Measurements from ENCODE around the gene ZNF385B.

The ZNF385B gene

DNA sequence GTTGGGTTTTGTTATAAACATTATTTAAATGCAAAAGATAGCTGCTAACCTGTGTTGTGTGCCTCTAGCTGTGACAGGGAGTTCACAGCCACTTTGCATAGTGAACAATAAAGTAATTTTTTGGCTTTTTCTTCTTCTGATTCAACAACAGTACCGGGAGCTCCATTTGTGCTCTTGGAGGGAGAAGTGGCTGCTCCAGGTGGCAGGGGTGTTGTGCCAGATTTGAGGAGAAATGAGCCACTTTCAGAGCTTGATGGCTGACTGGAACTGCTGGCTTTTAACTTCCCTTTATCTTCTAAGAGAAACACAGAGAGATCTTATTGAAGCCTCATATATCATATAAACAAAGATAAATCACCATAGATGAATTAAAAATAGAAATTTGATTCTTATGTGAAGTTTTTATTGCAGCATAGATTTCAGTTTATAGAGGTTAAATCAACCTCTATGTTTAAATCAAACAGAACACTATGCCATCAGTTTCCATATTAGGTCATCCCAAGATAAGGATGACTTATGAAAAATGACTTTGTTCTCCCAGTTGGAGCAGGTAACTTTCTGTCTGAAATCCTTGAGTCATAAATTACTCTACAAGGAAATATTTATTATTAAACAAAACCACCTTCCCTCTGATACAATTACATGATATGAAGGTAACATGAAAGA lies 414.8 kb downstream of the ZNF385B start:
- DNase-seq, result no peak

DNA sequence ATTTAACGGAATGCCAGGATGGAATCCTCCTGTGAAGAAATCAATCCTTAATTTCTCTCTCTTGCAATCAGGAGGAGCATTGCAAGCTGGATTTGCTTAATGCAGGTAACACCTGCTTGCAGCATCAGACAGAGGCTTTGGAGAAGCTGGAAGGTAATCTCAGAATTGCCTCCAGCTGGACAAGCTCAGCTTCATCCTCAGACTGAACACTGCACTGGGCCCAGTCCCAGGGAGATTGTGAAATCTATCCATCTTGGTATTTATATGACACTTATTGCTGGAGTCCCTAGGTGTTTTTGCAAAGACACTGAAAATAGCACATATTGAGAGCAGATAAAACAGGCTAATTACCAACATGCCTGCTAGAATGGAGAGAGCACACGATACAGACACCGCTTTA lies 417.4 kb downstream of the ZNF385B start:
- DNase-seq, result no peak

DNA sequence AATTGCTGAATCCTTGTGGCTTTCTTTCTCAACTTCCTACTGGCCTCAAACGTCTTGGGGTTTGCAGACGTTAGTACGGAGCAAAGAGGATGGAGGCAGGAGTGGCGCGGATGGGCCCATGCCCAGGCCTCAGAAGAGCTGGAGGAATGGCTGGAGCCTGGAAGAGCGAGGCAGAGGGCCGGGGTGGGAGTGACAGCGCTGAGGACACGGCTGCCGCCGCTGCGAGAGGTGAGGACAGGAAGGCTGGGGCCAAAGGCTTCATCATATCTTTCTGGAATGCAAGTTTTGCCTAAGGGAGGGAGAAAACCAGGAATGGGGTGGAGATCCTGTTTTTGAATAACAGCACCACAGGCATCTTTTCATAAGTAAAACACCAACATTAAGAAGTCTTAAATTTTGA lies 418.2 kb downstream of the ZNF385B start:
- DNase-seq, result no peak

DNA sequence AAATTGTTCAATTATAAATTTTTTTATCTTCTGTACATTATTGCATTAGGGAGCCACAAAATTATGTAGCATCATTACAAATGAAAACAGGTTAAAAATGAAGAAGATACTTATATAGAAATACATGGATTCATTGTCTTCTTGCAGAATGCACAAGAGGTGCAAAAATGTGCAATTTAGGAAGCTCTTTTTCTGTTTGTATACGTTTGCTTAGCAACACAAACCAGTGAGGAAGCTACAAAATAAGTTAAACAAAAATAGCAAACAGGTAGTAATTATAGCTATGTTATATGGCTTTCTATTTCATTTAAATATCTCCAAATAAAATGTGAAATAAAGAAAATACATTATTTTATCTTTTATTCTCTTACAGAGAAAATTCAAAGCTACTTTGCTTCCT lies 419.2 kb downstream of the ZNF385B start:
- no peak for DNase-seq

DNA sequence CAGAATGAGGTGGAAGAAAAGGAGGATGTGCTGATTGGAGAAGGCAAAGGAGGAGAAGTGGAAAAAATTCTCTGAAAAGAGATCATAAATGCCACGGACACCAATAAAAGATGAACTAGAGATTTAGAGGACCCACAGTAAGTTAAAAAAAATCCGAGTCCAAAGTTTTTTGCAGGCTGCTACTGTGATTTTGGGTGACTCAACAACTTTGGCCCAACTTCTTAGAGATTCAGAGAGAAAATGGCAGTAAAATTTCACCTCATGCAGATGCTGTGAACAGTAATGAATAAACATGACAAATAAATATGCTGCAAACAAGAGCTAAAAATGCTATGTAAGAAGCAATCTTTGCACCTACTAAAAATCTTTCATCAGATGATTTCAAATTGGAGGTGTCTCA lies 419.9 kb downstream of the ZNF385B start:
- no peak for DNase-seq

DNA sequence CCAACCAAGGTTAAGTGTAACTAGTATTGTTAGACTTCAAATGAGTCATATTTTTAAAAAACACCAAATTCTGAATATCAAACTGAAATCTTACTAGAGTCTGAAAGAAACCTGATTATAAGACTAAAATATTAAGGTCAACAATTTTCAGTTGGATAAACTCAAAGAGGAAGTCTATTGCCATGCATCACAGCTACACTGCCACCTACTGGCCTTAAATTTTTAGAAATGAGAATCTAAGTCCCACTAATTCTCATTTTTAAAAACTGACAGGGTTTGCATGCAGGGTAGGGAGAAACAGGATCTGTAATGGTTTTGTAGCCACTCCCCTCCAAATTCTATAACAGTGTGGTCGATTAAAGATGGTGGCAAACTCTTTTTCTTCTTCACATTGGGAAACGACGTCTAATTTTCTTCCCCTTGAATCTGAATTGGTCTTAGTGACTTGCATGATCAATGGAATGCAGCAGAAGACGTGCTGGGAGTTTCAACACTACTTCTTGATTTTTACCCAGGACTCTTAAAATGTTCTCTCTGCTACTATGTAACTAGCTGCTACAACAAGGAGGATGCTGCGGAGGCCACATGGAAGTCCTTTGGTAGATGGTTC lies 420.7 kb downstream of the ZNF385B start:
- DNase-seq, result peak in 1 of 51 donors; percentile 33

DNA sequence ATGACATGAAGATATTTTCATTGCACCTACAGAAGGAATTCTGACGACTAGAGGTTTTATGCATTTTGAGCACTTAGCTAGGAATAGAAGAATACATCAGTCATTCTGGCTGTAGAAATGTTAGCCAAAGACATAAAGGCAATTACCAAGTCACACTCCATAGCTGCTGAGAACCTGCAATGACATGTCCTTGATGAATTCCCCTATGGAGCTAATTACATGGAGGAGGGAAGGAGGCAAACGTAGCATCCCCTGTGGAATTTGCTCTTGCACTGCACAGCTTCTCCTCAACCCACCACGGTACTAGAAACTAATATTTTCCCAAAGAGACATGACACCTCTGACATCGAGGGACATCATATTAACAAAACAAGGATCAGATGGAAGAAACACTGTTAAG lies 422.8 kb downstream of the ZNF385B start:
- no peak for DNase-seq

DNA sequence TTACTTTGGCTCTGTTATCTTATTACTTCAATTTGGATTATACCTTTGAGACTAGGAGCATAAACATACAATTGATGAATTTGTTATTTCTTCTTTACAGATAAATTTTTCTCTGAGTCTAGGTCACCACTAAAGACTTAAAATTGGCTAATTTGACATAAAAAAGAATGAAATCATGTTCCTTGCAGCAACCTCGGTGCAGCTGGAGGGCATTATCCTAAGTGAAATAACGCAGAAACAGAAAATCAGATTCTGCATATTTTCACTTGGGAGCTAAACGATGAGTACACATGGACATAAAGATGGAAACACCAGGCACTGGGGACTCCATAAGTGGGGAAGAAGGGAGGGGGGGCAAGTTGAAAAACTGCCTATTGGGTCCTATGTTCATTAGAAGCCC lies 424.0 kb downstream of the ZNF385B start:
- DNase-seq, result no peak

DNA sequence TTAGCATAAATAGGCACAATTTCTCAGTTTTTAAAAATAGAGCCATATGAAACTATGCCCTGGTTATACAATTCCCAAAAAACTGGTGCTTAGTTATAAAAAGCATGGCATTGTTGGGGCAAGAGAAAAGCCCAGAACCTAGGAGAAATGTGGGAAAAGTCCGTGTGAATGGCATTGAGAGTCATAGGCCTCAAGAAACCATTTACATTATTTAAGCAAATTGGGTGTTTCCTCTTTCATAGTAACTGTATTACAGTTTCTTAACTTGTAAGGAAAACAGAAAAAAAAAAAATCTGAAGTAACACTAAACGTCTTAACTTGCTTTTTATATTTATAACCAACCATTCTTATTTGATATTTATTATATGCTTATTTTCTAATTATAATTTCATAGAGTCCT lies 425.8 kb downstream of the ZNF385B start:
- no peak for DNase-seq

DNA sequence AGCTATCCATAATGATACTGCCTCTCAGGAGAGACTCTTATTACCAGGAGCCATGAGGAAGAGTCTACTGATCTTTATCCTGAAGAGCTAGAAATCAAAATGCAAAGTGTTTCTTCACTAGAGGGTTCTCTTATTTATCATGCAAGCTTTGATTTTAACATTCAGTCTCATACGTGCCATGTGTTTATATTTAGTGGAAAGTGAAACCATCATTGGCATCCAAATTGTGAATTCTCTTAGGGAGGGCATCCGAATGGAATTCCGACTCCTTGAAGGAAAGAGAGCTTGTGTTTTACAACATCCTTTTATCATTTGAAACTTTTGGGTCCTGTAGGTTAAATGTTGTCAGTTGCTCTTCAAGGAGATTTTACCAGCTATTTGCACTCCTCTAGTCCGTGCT lies 426.4 kb downstream of the ZNF385B start:
- DNase-seq, result no peak

DNA sequence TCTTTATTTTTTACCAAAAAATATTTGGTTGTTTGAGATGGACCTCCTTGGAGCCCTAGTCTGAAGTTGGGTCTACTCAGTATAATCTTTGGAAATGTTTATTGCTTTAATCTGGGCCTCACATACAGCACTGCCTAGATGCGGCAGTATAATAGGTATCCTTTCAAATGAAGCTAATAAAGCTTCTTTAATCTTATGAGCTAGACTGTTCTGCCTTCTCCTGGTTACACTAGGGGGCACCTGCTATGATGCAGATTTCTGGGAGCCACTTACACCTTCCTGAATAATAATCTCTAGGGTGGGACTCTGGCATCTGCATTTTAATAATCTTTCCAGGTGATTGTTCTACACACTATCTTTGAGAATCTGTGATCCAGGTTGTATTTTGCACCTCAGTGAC lies 427.1 kb downstream of the ZNF385B start:
- DNase-seq, result no peak

DNA sequence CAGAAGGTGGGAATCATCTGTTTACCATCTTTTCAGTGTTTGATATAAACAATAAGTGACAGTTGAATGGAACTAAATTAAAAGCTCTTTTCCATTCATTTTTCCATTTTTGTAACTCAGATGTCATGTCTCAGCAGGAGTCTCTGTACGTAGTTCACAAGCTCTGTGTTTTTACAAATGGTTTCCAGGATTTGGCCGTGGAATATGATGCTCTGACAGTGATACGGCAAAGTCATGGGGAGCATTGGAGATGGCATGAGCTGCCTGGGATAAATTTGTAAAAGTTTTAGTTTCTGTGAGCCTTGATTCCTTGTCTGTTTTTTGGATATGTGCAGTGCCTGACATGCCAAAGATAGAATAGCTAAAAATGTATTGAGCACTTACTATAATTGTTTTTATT lies 428.7 kb downstream of the ZNF385B start:
- no peak for DNase-seq

DNA sequence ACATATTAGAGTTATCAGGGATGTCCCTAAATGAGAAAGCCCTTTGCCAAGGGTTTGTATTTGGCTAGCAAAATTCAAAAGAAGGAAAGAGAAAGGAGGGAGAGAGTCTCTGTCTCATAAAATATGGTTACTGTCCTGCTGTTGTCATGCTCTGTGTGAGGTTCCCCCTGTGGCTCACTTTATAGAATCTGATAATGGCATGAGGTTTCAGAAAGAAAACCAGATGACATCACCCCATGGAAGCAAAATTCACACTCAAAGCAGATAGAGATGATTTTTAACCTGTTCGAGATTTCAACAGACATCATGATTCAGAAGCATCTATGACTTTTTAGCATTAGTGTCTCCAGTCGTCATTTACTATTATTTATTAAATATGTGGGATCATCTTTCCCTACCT lies 431.8 kb downstream of the ZNF385B start:
- DNase-seq, result no peak

DNA sequence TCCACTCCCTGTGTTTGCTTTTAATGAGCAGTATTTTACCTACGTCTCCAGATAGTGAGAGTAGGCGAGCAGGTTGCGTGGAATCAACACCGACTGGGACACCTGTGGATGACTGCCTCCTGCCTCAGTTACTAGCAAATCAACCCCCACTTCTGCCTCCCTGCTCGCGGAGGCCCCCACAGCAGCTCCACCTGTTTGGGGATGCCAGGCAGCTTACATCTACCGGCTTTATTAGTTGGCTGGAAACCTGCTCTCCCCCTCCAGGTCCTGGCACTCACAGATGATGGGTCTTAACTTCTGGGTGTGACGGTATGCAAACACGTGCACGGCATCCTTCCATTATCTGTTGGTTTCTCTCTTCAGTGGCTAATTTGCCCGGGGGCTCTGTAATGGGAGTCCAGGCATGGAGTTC lies 432.3 kb downstream of the ZNF385B start:
- DNase-seq, result no peak

DNA sequence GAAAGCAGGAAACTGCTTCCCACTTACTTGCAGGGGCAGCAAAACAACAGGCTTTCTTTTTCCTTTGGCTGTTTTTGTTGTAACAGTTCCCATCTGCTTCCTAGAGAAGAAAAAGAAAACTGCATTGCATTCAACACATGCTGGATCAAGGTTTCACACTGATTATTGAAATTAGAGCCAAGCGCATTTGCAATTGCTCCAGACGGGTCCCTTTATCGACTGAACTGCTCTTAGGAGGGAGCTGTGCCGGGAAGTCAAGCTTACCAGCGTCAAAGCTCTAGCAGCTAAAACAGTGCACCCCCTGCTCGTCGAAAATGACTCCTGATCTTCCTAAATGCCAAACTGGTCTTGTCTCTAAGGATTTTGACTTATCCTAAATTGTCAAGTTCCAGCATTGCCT lies 432.8 kb downstream of the ZNF385B start:
- DNase-seq, result peak in 1 of 51 donors; percentile 20

DNA sequence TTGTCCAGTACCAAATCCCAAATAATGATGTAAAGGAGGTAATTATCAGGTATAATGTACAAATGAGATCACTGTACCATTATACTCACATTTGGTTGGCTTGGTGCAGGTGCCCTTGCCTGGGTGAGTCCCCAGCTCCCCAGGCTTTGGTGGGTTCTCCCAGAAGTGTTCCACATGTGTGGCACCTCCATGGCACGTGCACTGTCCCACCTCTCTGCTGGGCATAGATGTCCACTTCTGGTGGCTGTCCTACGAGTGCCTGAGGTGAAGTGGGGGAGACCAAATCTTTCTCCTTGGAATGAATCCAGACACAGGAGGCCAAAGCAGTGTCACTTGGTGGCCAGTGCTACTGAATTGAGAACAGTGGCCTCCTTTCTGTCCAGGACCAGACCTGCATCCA lies 434.3 kb downstream of the ZNF385B start:
- no peak for DNase-seq

DNA sequence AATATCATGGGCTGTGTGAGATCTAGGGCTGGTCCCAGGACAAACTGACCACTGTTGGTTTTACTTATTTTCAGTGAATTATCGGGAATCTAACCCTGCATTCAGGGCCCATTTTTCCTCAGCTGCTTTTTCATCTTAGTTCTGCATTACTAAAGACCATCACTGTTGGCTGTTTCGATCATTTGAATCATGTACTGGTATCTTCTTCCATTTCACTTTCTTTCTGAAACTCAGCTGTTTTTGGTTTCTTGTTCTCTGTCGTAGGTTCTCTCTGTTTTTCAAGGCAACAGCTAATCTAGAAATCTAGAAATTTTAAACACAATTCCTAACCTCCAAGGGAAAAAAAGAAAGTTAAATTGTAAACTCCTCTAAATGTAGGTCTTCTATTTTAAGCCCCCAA lies 436.8 kb downstream of the ZNF385B start:
- DNase-seq, result no peak

DNA sequence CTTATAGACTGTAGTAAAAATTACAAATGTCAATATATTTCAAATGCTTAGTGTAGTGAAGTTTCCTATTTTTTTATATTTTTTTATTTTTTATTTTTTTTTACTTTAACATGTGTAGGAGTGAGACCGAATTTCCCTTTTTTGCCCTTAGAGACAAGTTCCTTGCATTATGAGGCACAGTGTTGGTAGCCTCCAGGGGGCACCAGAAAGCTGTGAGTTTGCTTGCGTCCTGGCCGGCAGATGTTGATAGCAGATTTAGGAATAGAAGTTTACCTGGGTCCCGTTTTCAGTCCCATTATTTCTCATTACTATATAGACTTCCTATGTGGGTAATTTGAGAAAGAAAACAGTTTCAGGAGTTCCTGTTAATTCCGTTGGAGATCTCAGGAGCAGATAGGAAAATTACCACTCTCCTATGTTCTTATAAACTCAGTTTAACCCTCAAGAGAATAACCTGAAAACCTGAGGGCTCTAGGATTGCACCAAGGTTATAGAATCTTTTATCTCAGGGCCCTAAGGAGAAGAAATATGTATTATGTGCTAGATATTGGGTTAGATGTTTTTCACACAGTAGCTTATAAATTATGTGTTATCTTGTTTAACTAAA lies 439.3 kb downstream of the ZNF385B start:
- peak in 26 of 51 donors; percentile 9 to 65 (median 24) for DNase-seq

DNA sequence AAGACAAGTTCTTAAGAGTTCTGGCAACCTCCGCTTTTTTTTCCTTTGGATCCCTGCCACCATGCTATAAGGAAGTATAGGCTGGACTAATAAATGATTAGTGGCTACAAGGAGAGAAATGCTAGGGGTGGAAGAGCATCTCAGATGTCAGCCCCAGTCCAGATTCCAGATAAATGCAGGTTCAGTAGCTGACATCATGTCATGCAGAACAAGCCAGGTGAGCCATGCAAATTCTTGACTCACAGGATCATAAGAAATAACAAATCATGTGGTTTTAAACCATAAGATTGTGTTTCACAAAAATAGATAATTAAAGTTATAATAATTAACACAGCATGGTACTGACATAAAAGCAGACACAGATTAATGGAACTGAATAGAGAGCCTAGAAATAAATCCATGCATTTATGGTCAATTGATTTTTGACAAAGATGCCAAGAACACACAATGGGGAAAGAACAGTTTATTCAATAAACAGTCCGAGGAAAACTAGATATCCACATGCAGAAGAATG lies 443.9 kb downstream of the ZNF385B start:
- DNase-seq, result no peak

DNA sequence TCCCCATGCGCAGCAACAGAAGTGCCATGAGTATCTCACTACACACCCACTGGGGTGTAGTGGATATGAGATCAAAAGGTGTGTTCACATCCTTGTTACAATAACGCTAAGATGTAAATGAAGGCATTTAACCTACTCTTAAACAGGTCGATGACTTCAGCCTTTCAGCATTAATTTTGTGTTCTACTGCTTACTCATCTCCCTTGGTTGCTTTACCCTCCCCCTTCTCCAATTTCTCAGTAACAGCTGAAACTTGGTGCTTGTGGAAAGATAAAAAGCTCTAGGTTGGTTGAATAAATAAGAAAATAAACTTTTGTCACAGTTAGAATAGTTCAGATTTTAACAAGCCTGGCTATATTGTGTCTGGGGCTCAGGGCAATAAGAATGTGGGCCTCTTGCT lies 449.3 kb downstream of the ZNF385B start:
- no peak for DNase-seq

DNA sequence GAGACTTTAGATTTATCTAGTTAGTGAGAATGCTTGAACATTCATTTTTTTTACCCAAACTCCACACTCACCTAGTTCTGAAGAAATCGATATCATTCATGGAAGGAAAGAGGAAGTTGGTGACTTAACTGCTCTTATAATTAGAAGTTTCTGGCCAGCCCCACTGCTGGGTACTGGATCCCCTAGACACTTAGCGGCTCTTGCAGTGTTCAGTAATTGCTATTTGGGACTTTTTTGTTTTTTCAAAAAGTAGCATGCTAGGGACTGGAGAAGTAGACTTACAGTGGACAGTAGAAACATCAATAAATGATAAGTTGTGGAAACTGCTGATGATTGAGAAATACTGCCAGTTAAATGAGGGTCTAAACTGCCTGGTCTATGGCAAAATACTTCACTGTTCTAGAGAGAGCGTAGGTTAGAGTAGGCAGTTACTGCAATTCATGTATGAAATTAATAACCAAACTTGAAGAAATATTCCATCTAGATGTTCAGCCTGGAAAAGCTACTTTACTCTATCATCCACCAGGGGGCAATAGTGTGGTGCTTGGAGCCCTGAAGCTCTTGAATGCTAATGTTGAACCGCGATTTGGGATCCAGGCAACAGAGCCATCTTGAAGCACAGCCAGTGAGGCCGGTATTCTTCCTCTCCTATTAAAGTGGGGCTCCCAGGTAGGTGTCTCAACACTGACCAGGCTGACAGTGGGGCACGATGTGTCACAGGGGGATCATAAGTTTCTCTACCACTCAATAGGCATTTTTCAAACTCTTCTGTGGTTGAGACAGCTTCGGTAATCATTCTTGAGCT lies 450.7 kb downstream of the ZNF385B start:
- DNase-seq, result peak in 20 of 51 donors; percentile 1 to 45 (median 14)

DNA sequence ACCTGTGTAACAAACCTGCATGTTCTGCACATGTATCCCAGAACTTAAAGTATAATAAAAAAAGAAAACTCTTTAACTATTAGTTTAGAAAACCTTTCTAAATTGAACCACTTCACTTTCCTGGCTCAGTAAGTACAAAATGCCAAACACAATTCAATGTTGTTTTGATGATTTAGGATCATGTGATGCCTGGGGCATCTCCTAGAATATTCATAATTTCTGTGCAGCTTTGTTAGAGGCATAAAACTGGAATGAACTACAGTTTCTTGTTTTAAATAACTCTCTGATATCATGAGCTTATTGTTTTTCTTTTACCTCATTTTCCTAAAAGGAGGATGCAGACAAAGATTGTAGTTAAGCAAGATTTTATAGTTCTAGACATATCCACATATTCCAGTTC lies 457.8 kb downstream of the ZNF385B start:
- no peak for DNase-seq

Measured in hypothalamus (tissue), 51 donors.